CD4-positive, CD25-positive, alpha-beta regulatory T cell (primary cell): Measurements from ENCODE around the gene MRPL22. TPM values are rescaled to one million over a fixed set of nuclear protein-coding genes. Genes with fewer than 3 reads are reported as not detected.

Source experiments
- ATAC-seq, 2 donors: fragments of 150-1000 bp; cut with Tn5 transposase; one replicate each; pipeline ENCODE4 v1.10.0; 2021; ENCODE audit warnings: low read depth in 2 of 2, moderate number of reproducible peaks in 2 of 2, moderate library complexity in 1 of 2
- DNase-seq, 3 donors: peaks; one replicate each; pipeline versions ENCODE4 v3.0.0 to v3.0.0-alpha.2; 2012 to 2022; ENCODE audit warnings: mixed read lengths in 1 of 3
- H3K27ac ChIP-seq: one replicate; pipeline ENCODE4 v1.7.0; 2013; ENCODE audit warnings: mild to moderate bottlenecking, low read length; ENCODE audit not compliant: insufficient read depth, poor library complexity, severe bottlenecking
- H3K27me3 ChIP-seq: one replicate; pipeline ENCODE4 v1.7.0; 2013; ENCODE audit warnings: low read length; ENCODE audit not compliant: control insufficient read depth, insufficient read depth
- H3K36me3 ChIP-seq: one replicate; pipeline ENCODE4 v1.7.0; 2013; ENCODE audit warnings: mild to moderate bottlenecking, low read length, moderate library complexity; ENCODE audit not compliant: control insufficient read depth, insufficient read depth
- H3K4me1 ChIP-seq: 2 replicates; pipeline ENCODE4 v1.7.0; 2013; ENCODE audit warnings: mild to moderate bottlenecking, low read length; ENCODE audit not compliant: insufficient read depth, control insufficient read depth, poor library complexity, severe bottlenecking
- H3K4me3 ChIP-seq: one replicate; pipeline ENCODE4 v1.7.0; 2013; ENCODE audit warnings: low read depth, mild to moderate bottlenecking, low read length, moderate library complexity
- H3K9me3 ChIP-seq, 2 experiments: 1 replicate in 1 of 2; 2 replicates in 1 of 2; pipeline ENCODE4 v1.7.0; 2013; ENCODE audit warnings: low read length in 2 of 2, mild to moderate bottlenecking in 1 of 2, moderate library complexity in 1 of 2; ENCODE audit not compliant: control insufficient read depth in 2 of 2
- H3K27ac Mint-ChIP-seq, 3 donors: one replicate each; pipeline ENCODE4 v1.8.0; 2020 to 2022; ENCODE audit warnings: mild to moderate bottlenecking in 3 of 3, mixed read lengths in 3 of 3, moderate library complexity in 2 of 3
- H3K27me3 Mint-ChIP-seq: one replicate; pipeline ENCODE4 v1.8.0; 2022; ENCODE audit warnings: mild to moderate bottlenecking, mixed read lengths
- H3K36me3 Mint-ChIP-seq: one replicate; pipeline ENCODE4 v1.8.0; 2020; ENCODE audit warnings: mixed read lengths
- H3K4me1 Mint-ChIP-seq, 4 donors: one replicate each; pipeline ENCODE4 v1.8.0; 2020 to 2022; ENCODE audit warnings: mixed read lengths in 4 of 4, mild to moderate bottlenecking in 1 of 4
- H3K4me3 Mint-ChIP-seq, 4 donors: one replicate each; pipeline ENCODE4 v1.8.0; 2020 to 2022; ENCODE audit warnings: mild to moderate bottlenecking in 4 of 4, mixed read lengths in 4 of 4, moderate library complexity in 3 of 4
- H3K9me3 Mint-ChIP-seq, 7 donors: one replicate each; pipeline ENCODE4 v1.8.0; 2020 to 2022; ENCODE audit warnings: mixed read lengths in 7 of 7, mild to moderate bottlenecking in 3 of 7, moderate library complexity in 2 of 7
- polyA plus RNA-seq, 4 donors: library from polyadenylated mRNA; unstranded; fragments of 300-500 nt; fragmentation: Illumina TruSeq; gene quantifications; one replicate each; pipeline ENCODE4 v1.2.3, GENCODE V29; 2021
- total RNA-seq: library from RNA; stranded (reverse); gene quantifications from one replicate; pipeline ENCODE4 v1.2.3, GENCODE V29; 2022

The MRPL22 gene
- total RNA-seq (22.8 TPM), polyA plus RNA-seq (100 to 1,000 TPM; 100 to 138 (median 109) TPM)

GRCh38 chr5:154940772-154941620, at the start of gene MRPL22:
Gene MRPL22, plus strand, starts transcription at chr5:154941073. Its CDS starts 38 bp downstream, at chr5:154941111.
- peaks cover 20 to 60% (median 35%) of the 10 kb centered on the region in 4 donors for H3K4me1 Mint-ChIP-seq
- H3K27ac ChIP-seq, result peak within 1 kb of the TSS; percentile 80
- no peaks in the 10 kb centered on the region for H3K36me3 ChIP-seq
- H3K27ac Mint-ChIP-seq, result peak within 1 kb of the TSS; percentile 93 to 99 (median 98)
- H3K4me1 ChIP-seq, result peaks cover 45% of the 10 kb centered on the region
- H3K4me3 Mint-ChIP-seq, result peak within 1 kb of the TSS; percentile 94 to 100 (median 98)
- peaks cover 5% of the 10 kb centered on the region for H3K27me3 Mint-ChIP-seq
- peak within 1 kb of the TSS; percentile 100 for H3K4me3 ChIP-seq
- ATAC-seq (peak; percentile 71), DNase-seq (peak; percentile 90 to 97 (median 95))
- H3K9me3 Mint-ChIP-seq, result no peaks in the 10 kb centered on the region
- no peaks in the 10 kb centered on the region for H3K27me3 ChIP-seq
- H3K36me3 Mint-ChIP-seq, result no peaks in the 10 kb centered on the region
- H3K9me3 ChIP-seq, result no peaks in the 10 kb centered on the region

- ATAC-seq, result no peak
Observed at GRCh38 chr5:154892369-154892771, 48.5 kb upstream of the MRPL22 start.

GRCh38 chr5:154893381-154893780, 47.5 kb upstream of the MRPL22 start:
- peaks cover 51% of the 10 kb centered on the region for H3K36me3 Mint-ChIP-seq
- no peak for DNase-seq
- H3K36me3 ChIP-seq, result peaks cover 79% of the 10 kb centered on the region

More at GRCh38 chr5:154892369-154892771, 48.5 kb upstream of the MRPL22 start:
- Mint-ChIP-seq H3K27me3 (no peaks in the 10 kb centered on the region), H3K4me3 (no peak overlapping the region), H3K4me1 (peaks cover 0 to 1% (median 0%) of the 10 kb centered on the region in 4 donors), H3K9me3 (peaks cover 0 to 10% (median 1%) of the 10 kb centered on the region in 7 donors), H3K36me3 (peaks cover 58% of the 10 kb centered on the region), H3K27ac (no peak overlapping the region)
- no peak overlapping the region for H3K27ac ChIP-seq
- no peaks in the 10 kb centered on the region for H3K27me3 ChIP-seq
- no peaks in the 10 kb centered on the region for H3K4me1 ChIP-seq
- peaks cover 6% of the 10 kb centered on the region in 2 experiments for H3K9me3 ChIP-seq
- no peak for DNase-seq
- peaks cover 80% of the 10 kb centered on the region for H3K36me3 ChIP-seq
- no peak overlapping the region for H3K4me3 ChIP-seq

DNA sequence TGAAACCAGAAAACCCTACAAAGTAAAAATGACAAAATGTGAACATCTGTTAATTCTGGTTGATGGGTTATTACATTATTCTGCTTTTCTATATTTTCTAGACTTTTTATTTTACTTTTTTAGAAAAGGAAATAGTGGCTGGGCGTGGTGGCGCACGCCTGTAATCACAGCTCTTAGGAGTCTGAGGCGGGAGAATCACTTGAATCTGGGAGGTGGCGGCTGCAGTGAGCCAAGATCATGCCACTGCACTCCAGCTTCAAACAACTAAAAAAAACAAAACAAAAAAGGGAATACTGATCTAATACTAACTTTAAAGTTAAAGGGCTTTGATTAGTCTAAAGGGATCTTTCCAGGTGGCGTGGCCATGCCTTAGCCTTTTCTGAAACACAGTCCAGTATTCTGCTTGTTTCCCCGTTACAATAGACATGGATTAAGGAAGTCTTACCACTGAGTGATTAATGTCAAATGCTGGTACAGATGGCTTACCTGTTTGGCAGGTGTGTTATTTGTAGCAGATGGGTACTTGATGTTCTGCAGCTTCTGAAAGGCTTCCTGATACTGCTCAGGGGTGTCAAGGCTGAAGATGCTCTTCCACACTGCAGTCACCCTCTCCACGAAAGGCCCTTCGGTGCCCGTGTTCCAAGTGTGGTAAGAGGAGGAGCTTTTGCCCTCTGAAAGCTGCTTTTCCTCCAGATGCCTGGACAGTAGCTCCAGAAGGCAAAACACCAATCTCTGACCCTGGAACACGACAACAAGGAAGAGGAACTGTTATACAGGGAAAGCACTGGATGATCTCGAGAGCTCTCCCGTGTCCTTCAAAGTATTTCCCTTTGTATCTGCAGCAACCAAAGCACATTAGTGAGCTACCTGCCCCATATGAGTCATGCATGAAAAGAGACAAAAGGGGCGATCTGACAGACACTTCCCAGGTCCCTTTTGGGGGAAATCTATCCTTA, 45.0 kb upstream of the MRPL22 start:
- peaks cover 0 to 3% (median 0%) of the 10 kb centered on the region in 7 donors for H3K9me3 Mint-ChIP-seq
- Histone ChIP-seq H3K9me3 (no peaks in the 10 kb centered on the region), H3K4me1 (no peaks in the 10 kb centered on the region), H3K27me3 (no peaks in the 10 kb centered on the region), H3K4me3 (no peak overlapping the region), H3K36me3 (peaks cover 80% of the 10 kb centered on the region), H3K27ac (no peak overlapping the region)
- ATAC-seq (no peak), DNase-seq (no peak)
- peak overlapping the region in 1 of 3 donors; percentile 54 for H3K27ac Mint-ChIP-seq
- H3K4me1 Mint-ChIP-seq, result peaks cover 0 to 10% (median under 1%) of the 10 kb centered on the region in 4 donors
- peaks cover 55% of the 10 kb centered on the region for H3K36me3 Mint-ChIP-seq
- H3K27me3 Mint-ChIP-seq, result no peaks in the 10 kb centered on the region
- H3K4me3 Mint-ChIP-seq, result no peak overlapping the region

More at GRCh38 chr5:154893381-154893780, 47.5 kb upstream of the MRPL22 start:
- Mint-ChIP-seq H3K4me3 (no peak overlapping the region), H3K4me1 (peaks cover 0 to 1% (median 0%) of the 10 kb centered on the region in 4 donors), H3K27ac (no peak overlapping the region), H3K9me3 (peaks cover 0 to 10% (median 0%) of the 10 kb centered on the region in 7 donors), H3K27me3 (no peaks in the 10 kb centered on the region)
- no peaks in the 10 kb centered on the region for H3K27me3 ChIP-seq
- H3K4me1 ChIP-seq, result no peaks in the 10 kb centered on the region
- no peak overlapping the region for H3K27ac ChIP-seq
- peaks cover 0 to under 1% of the 10 kb centered on the region in 2 experiments for H3K9me3 ChIP-seq
- ATAC-seq, result no peak
- H3K4me3 ChIP-seq, result no peak overlapping the region

- Mint-ChIP-seq H3K4me1 (peaks cover 0 to 10% (median under 1%) of the 10 kb centered on the region in 4 donors), H3K4me3 (no peak overlapping the region), H3K9me3 (no peaks in the 10 kb centered on the region), H3K27me3 (no peaks in the 10 kb centered on the region), H3K36me3 (peaks cover 51% of the 10 kb centered on the region), H3K27ac (peak overlapping the region in 1 of 3 donors; percentile 54)
- no peak overlapping the region for H3K27ac ChIP-seq
- no peaks in the 10 kb centered on the region for H3K27me3 ChIP-seq
- no peak overlapping the region for H3K4me3 ChIP-seq
- no peaks in the 10 kb centered on the region for H3K4me1 ChIP-seq
- ATAC-seq, result no peak
- H3K9me3 ChIP-seq, result no peaks in the 10 kb centered on the region
- peaks cover 80% of the 10 kb centered on the region for H3K36me3 ChIP-seq
- DNase-seq, result no peak
Observed at GRCh38 chr5:154896562-154897165, 44.2 kb upstream of the MRPL22 start.

- H3K9me3 ChIP-seq, result no peaks in the 10 kb centered on the region
- H3K4me3 Mint-ChIP-seq, result no peak overlapping the region
- no peak overlapping the region for H3K27ac Mint-ChIP-seq
- peaks cover 0 to 10% (median under 1%) of the 10 kb centered on the region in 4 donors for H3K4me1 Mint-ChIP-seq
- H3K27me3 ChIP-seq, result no peaks in the 10 kb centered on the region
- H3K36me3 Mint-ChIP-seq, result peaks cover 55% of the 10 kb centered on the region
- no peak overlapping the region for H3K4me3 ChIP-seq
- no peak overlapping the region for H3K27ac ChIP-seq
- H3K9me3 Mint-ChIP-seq, result no peaks in the 10 kb centered on the region
- H3K4me1 ChIP-seq, result no peaks in the 10 kb centered on the region
- H3K36me3 ChIP-seq, result peaks cover 86% of the 10 kb centered on the region
- DNase-seq (no peak), ATAC-seq (no peak)
- no peaks in the 10 kb centered on the region for H3K27me3 Mint-ChIP-seq
Observed at GRCh38 chr5:154898210-154898609, 42.7 kb upstream of the MRPL22 start.
